Neural progenitor cell (in vitro differentiated cells): ENCODE data around the gene RUSC2. TPM values are rescaled to one million over a fixed set of nuclear protein-coding genes. Genes with fewer than 3 reads are reported as not detected.

Experiments used
- DNase-seq: peaks from one replicate; pipeline ENCODE4 v3.0.0-alpha.2; 2016; ENCODE audit warnings: low spot score
- H2AFZ ChIP-seq: fragments of 200-600 bp; sonication (generic); replicated peaks from 2 replicates; pipeline ENCODE4 v1.6.1; 2016; ENCODE audit warnings: antibody characterized with exemption
- H3F3A ChIP-seq: fragments of 200-600 bp; sonication (generic); 2 replicates; pipeline ENCODE4 v1.6.1; 2016; ENCODE audit warnings: antibody characterized with exemption, low read depth
- H3K27ac ChIP-seq: fragments of 200-600 bp; sonication (generic); 2 replicates; pipeline ENCODE4 v1.5.1; 2016; ENCODE audit warnings: mild to moderate bottlenecking
- H3K27me3 ChIP-seq: fragments of 200-600 bp; sonication (generic); 2 replicates; pipeline ENCODE4 v1.6.1; 2016; ENCODE audit warnings: mild to moderate bottlenecking, moderate library complexity
- H3K36me3 ChIP-seq: fragments of 200-600 bp; sonication (generic); 2 replicates; pipeline ENCODE4 v1.5.1; 2016
- H3K4me1 ChIP-seq: fragments of 200-600 bp; sonication (generic); 2 replicates; pipeline ENCODE4 v1.6.1; 2016; ENCODE audit warnings: mixed run types
- H3K4me2 ChIP-seq: fragments of 200-600 bp; sonication (generic); 2 replicates; pipeline ENCODE4 v1.6.1; 2016
- H3K4me3 ChIP-seq: fragments of 200-600 bp; sonication (generic); 2 replicates; pipeline ENCODE4 v1.5.1; 2016
- H3K79me2 ChIP-seq: fragments of 200-600 bp; sonication (generic); 2 replicates; pipeline ENCODE4 v1.6.1; 2016; ENCODE audit warnings: low read depth
- H3K9ac ChIP-seq: fragments of 200-600 bp; sonication (generic); 2 replicates; pipeline ENCODE4 v1.6.1; 2016
- H3K9me3 ChIP-seq: fragments of 200-600 bp; sonication (generic); 2 replicates; pipeline ENCODE4 v1.5.1; 2016; ENCODE audit warnings: low read depth
- H4K20me1 ChIP-seq: fragments of 200-600 bp; sonication (generic); 2 replicates; pipeline ENCODE4 v1.6.1; 2016; ENCODE audit warnings: low read depth
- H3K27ac Mint-ChIP-seq: 3 replicates; pipeline ENCODE4 v1.8.0; 2021; ENCODE audit warnings: mixed read lengths
- H3K27me3 Mint-ChIP-seq: 2 replicates; pipeline ENCODE4 v1.8.0; 2022; ENCODE audit warnings: low read depth, mild to moderate bottlenecking, inconsistent platforms, moderate library complexity, mixed read lengths; ENCODE audit not compliant: insufficient read depth
- H3K36me3 Mint-ChIP-seq: 3 replicates; pipeline ENCODE4 v1.8.0; 2021; ENCODE audit warnings: mixed read lengths
- H3K4me1 Mint-ChIP-seq: 3 replicates; pipeline ENCODE4 v1.8.0; 2021; ENCODE audit warnings: mixed read lengths
- H3K4me3 Mint-ChIP-seq: 3 replicates; pipeline ENCODE4 v1.8.0; 2021; ENCODE audit warnings: mild to moderate bottlenecking, moderate library complexity, mixed read lengths
- H3K9me3 Mint-ChIP-seq: 3 replicates; pipeline ENCODE4 v1.8.0; 2020; ENCODE audit warnings: mixed read lengths
- EZH2 ChIP-seq: fragments of 200-600 bp; sonication (generic); IDR thresholded peaks from 2 replicates; pipeline ENCODE4 v1.6.1; 2017; ENCODE audit warnings: antibody characterized with exemption, mild to moderate bottlenecking, moderate library complexity
- EZH2phosphoT487 ChIP-seq: fragments of 200-600 bp; sonication (generic); IDR thresholded peaks from 2 replicates; pipeline ENCODE4 v1.6.1; 2017; ENCODE audit warnings: antibody characterized with exemption
- total RNA-seq: library from RNA; depleted of rRNA; stranded (reverse); fragments of >200 nt; gene quantifications from 2 replicates; pipeline ENCODE4 v1.2.3, GENCODE V29; 2015; ENCODE audit warnings: low replicate concordance
- TF ChIP-seq, protein P1 (sequence below): fragments of 200-600 bp; sonication (generic); IDR thresholded peaks from 2 replicates; pipeline ENCODE4 v1.5.1; 2017; ENCODE audit warnings: antibody characterized with exemption, mild to moderate bottlenecking

RUSC2 gene
- total RNA-seq, 1 donor from 2014 or later, result 3.5 TPM

DNA sequence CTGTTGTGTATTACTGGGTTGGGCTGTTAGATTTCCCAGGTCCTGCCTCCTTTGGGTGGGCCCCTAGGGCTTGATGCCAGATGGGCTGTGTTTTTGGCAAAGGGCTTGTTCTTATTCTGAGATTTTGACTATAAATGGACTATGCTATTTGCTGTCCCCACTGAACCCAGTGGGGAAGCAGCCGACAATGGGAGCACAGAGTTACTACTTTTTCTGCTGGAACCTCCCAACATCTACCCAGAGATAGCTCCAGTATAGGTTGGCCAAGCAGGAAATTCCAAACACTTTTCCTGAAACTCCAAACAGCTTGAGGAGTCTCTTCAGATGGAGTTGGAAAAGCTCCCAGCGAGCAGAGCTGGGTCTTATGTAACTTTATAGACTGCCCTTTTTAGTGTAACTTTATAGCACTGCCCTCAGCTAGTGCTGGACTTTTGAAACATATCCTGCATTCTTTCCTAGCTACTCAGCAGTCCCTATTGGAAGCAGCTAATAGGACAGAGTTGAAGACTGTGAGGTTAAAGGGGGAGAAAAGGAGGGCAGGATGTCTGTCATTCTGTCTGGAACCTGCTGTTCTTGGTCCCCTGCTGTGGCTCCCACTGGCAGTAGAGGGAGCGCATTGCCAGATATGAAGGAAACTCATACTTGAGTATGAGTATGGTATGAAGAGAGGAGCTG is 21.0 kb downstream of the RUSC2 start:
- Histone ChIP-seq H3K4me1 (no peaks in the 10 kb centered on the region), H3K27me3 (no peaks in the 10 kb centered on the region), H3K36me3 (no peaks in the 10 kb centered on the region), H3F3A (no peaks in the 10 kb centered on the region), H3K27ac (no peak overlapping the region), H3K9me3 (no peaks in the 10 kb centered on the region), H4K20me1 (no peaks in the 10 kb centered on the region), H3K79me2 (no peaks in the 10 kb centered on the region), H3K9ac (no peak overlapping the region), H2AFZ (no peak overlapping the region), H3K4me2 (no peak overlapping the region), H3K4me3 (no peak overlapping the region)
- TF ChIP-seq EZH2 (no peak), EZH2phosphoT487 (no peak)
- TF ChIP-seq, protein P1, sequence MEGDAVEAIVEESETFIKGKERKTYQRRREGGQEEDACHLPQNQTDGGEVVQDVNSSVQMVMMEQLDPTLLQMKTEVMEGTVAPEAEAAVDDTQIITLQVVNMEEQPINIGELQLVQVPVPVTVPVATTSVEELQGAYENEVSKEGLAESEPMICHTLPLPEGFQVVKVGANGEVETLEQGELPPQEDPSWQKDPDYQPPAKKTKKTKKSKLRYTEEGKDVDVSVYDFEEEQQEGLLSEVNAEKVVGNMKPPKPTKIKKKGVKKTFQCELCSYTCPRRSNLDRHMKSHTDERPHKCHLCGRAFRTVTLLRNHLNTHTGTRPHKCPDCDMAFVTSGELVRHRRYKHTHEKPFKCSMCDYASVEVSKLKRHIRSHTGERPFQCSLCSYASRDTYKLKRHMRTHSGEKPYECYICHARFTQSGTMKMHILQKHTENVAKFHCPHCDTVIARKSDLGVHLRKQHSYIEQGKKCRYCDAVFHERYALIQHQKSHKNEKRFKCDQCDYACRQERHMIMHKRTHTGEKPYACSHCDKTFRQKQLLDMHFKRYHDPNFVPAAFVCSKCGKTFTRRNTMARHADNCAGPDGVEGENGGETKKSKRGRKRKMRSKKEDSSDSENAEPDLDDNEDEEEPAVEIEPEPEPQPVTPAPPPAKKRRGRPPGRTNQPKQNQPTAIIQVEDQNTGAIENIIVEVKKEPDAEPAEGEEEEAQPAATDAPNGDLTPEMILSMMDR, result no peak
- Mint-ChIP-seq H3K27ac (no peak overlapping the region), H3K36me3 (no peaks in the 10 kb centered on the region), H3K4me3 (no peak overlapping the region), H3K9me3 (no peaks in the 10 kb centered on the region), H3K27me3 (no peaks in the 10 kb centered on the region), H3K4me1 (no peaks in the 10 kb centered on the region)
- no peak for DNase-seq

DNA sequence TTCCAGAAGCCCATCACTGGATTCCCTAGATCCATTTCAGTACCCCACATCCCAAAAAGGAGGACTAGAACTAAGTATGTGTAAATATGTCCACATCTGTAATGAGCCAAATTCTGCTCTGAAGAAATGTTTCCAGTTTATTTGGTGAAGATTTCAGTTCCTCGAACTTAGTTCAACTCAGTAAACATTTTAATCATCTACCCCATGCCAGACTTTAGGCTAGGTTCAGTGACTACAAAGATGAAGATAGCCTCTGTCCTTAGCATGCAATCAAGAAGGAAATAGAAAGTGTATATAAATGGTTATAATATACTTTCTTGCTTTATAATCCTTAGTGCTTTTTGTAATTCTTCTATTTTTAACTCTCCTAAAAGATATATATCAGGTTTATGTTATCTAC is 21.5 kb downstream of the RUSC2 start:
- DNase-seq, result no peak
- H3K27ac Mint-ChIP-seq, result no peak overlapping the region
- peaks cover 5% of the 10 kb centered on the region for H3K4me1 Mint-ChIP-seq
- Histone ChIP-seq H3K27me3 (no peaks in the 10 kb centered on the region), H3K27ac (no peak overlapping the region), H3K9me3 (no peaks in the 10 kb centered on the region), H4K20me1 (no peaks in the 10 kb centered on the region), H3K4me2 (no peak overlapping the region), H3K4me3 (no peak overlapping the region), H3K9ac (no peak overlapping the region), H3K4me1 (peaks cover 4% of the 10 kb centered on the region), H3K36me3 (no peaks in the 10 kb centered on the region), H3F3A (no peaks in the 10 kb centered on the region), H2AFZ (no peak overlapping the region), H3K79me2 (no peaks in the 10 kb centered on the region)
- H3K27me3 Mint-ChIP-seq, result no peaks in the 10 kb centered on the region
- TF ChIP-seq EZH2 (no peak), EZH2phosphoT487 (no peak)
- TF ChIP-seq, protein P1, result no peak
- H3K9me3 Mint-ChIP-seq, result no peaks in the 10 kb centered on the region
- H3K36me3 Mint-ChIP-seq, result no peaks in the 10 kb centered on the region
- no peak overlapping the region for H3K4me3 Mint-ChIP-seq

DNA sequence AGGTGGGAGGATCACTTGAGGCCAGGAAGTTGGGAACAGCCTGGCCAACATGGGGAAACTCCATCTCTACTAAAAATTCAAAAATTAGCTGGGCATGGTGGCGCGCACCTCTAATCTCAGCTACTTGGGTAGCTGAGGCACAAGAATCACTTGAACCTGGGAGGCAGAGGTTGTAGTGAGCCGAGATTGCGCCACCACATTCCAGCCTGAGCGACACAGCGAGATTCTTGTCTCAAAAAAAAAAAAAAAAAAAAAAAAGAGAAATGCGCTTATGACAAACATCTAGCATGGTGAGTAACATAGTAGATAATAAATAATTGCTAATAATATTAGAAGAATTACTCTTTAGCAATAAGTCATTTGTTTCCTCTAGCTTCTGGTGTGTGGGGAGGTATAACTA is 25.9 kb downstream of the RUSC2 start:
- H3K4me1 ChIP-seq, result peaks cover 35% of the 10 kb centered on the region

More for the DNA sequence above, 25.9 kb downstream of the RUSC2 start:
- Mint-ChIP-seq H3K4me1 (peaks cover 43% of the 10 kb centered on the region), H3K27me3 (no peaks in the 10 kb centered on the region), H3K9me3 (no peaks in the 10 kb centered on the region), H3K36me3 (no peaks in the 10 kb centered on the region), H3K4me3 (no peak overlapping the region), H3K27ac (no peak overlapping the region)
- no peak overlapping the region for H3K27ac ChIP-seq
- peaks cover 20% of the 10 kb centered on the region for H3F3A ChIP-seq
- no peaks in the 10 kb centered on the region for H3K36me3 ChIP-seq
- H3K9me3 ChIP-seq, result no peaks in the 10 kb centered on the region
- H2AFZ ChIP-seq, result no peak overlapping the region
- no peak overlapping the region for H3K9ac ChIP-seq
- no peaks in the 10 kb centered on the region for H3K79me2 ChIP-seq
- H3K4me3 ChIP-seq, result no peak overlapping the region
- H3K27me3 ChIP-seq, result no peaks in the 10 kb centered on the region
- TF ChIP-seq EZH2 (no peak), EZH2phosphoT487 (no peak)
- TF ChIP-seq, protein P1, result no peak
- no peak overlapping the region for H3K4me2 ChIP-seq
- H4K20me1 ChIP-seq, result peaks cover 3% of the 10 kb centered on the region
- DNase-seq, result no peak
